A673 (cell line): Measurements from ENCODE around the gene RPL36A. TPM values are rescaled to one million over a fixed set of nuclear protein-coding genes. Genes with fewer than 3 reads are reported as not detected.

Experiments used
- BruUV-seq: library from RNA; stranded (reverse); fragments of 400-500 nt; replicated peaks from 2 replicates; lab custom pipeline; 2021; lab: Mats Ljungman, UMichigan
- CTCF ChIA-PET: fragments of 300-600 bp; sonication (Branson Sonifier 250); formaldehyde crosslinking; loops from one replicate; lab custom pipeline; 2022; ENCODE audit warnings: antibody characterized with exemption; lab: Charles Lee
- POLR2A ChIA-PET: fragments of 300-600 bp; sonication (Branson Sonifier 250); formaldehyde crosslinking; loops from one replicate; lab custom pipeline; 2022; ENCODE audit warnings: antibody characterized with exemption; ENCODE audit not compliant: low non-redundant PET; lab: Charles Lee
- DNase-seq: peaks from one replicate; pipeline ENCODE4 v3.0.0-alpha.2; 2015; ENCODE audit warnings: low spot score
- H3K27ac ChIP-seq: fragments of 200-600 bp; sonication (generic); 2 replicates; pipeline ENCODE4 v1.5.1; 2016; ENCODE audit warnings: mixed run types, low read depth, mild to moderate bottlenecking, mixed read lengths, antibody characterized with exemption, low read length; ENCODE audit not compliant: poor library complexity, severe bottlenecking
- H3K27me3 ChIP-seq: fragments of 200-600 bp; sonication (generic); replicated peaks from 2 replicates; pipeline ENCODE4 v1.6.1; 2017; ENCODE audit warnings: mixed run types, low read depth, mild to moderate bottlenecking, mixed read lengths, antibody characterized with exemption, low read length; ENCODE audit not compliant: insufficient read depth, poor library complexity
- H3K36me3 ChIP-seq: fragments of 200-600 bp; sonication (generic); 2 replicates; pipeline ENCODE4 v1.6.1; 2016; ENCODE audit warnings: mixed run types, mild to moderate bottlenecking, mixed read lengths, antibody characterized with exemption, low read length; ENCODE audit not compliant: insufficient read depth, poor library complexity, severe bottlenecking
- H3K4me1 ChIP-seq: fragments of 200-600 bp; sonication (generic); 2 replicates; pipeline ENCODE4 v1.6.1; 2017; ENCODE audit warnings: mixed run types, mild to moderate bottlenecking, mixed read lengths, antibody characterized with exemption, low read length; ENCODE audit not compliant: insufficient read depth, poor library complexity, severe bottlenecking
- H3K4me3 ChIP-seq: fragments of 200-600 bp; sonication (generic); 2 replicates; pipeline ENCODE4 v1.5.1; 2016; ENCODE audit warnings: low read depth, mixed run types, mild to moderate bottlenecking, mixed read lengths, low read length; ENCODE audit not compliant: poor library complexity, severe bottlenecking
- H3K9me3 ChIP-seq: fragments of 200-600 bp; sonication (generic); 2 replicates; pipeline ENCODE4 v1.6.1; 2016; ENCODE audit warnings: mixed run types, low read depth, mild to moderate bottlenecking, mixed read lengths, antibody characterized with exemption, low read length; ENCODE audit not compliant: poor library complexity, severe bottlenecking
- EZH2 ChIP-seq: fragments of 200-600 bp; sonication (generic); IDR thresholded peaks from 2 replicates; pipeline ENCODE4 v1.6.1; 2017; ENCODE audit warnings: borderline replicate concordance, low read depth, mild to moderate bottlenecking, mixed read lengths, antibody characterized with exemption, low read length; ENCODE audit not compliant: poor library complexity, severe bottlenecking
- intact Hi-C: fragments of 100-400 bp; cut with micrococcal nuclease; formaldehyde crosslinking; loops from one replicate; pipeline ENCODE4 v1.10.0; 2022; ENCODE audit not compliant: unreplicated experiment
- total RNA-seq: library from RNA; stranded (reverse); gene quantifications from 2 replicates; pipeline ENCODE4 v1.2.3, GENCODE V29; 2021
- TF ChIP-seq, protein P1 (sequence below): fragments of 300-800, 200-600 bp; sonication (generic); conservative IDR thresholded peaks from 2 replicates; pipeline ENCODE4 v1.5.1; 2017; ENCODE audit warnings: low read depth, mild to moderate bottlenecking, antibody characterized with exemption, low read length, moderate library complexity, mixed read lengths

Gene RPL36A
- total RNA-seq, 1 experiment from 2014 or later = 316 TPM

DNA sequence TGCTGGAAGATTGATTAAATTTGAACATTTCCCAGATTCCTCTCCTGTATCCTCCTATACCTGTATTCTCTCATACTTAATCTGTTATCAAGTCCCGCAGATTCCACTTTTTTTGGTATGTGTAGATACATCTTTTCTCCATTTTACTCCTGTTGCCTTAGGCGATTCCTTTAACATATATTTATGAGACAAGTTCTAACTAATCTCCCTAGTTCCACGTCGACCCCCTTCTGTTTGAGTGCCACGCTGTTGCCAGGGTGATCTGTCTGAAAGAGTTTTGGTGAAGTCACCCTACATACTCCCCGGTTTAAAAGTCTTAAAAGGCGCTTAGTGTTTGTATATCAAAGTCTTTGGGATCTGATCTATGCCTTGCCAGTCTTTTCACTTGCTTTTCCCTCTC lies 19.6 kb downstream of the RPL36A start:
- CTCF ChIA-PET = no interaction called here
- Histone ChIP-seq H3K27me3 (no peaks in the 10 kb centered on the region), H3K4me1 (peaks cover 5% of the 10 kb centered on the region), H3K36me3 (peaks cover 14% of the 10 kb centered on the region), H3K9me3 (no peaks in the 10 kb centered on the region), H3K27ac (no peak overlapping the region), H3K4me3 (peak overlapping the region; percentile 80)
- no TSS peak for BruUV-seq
- intact Hi-C loops = loop anchor here (10.0 kb wide), 1 partner anchor 144 kb away; the partner anchor contains the start of gene ARMCX1
- POLR2A ChIA-PET = no interaction called here
- DNase-seq = no peak
- TF ChIP-seq EZH2 = no peak
- TF ChIP-seq, protein P1, sequence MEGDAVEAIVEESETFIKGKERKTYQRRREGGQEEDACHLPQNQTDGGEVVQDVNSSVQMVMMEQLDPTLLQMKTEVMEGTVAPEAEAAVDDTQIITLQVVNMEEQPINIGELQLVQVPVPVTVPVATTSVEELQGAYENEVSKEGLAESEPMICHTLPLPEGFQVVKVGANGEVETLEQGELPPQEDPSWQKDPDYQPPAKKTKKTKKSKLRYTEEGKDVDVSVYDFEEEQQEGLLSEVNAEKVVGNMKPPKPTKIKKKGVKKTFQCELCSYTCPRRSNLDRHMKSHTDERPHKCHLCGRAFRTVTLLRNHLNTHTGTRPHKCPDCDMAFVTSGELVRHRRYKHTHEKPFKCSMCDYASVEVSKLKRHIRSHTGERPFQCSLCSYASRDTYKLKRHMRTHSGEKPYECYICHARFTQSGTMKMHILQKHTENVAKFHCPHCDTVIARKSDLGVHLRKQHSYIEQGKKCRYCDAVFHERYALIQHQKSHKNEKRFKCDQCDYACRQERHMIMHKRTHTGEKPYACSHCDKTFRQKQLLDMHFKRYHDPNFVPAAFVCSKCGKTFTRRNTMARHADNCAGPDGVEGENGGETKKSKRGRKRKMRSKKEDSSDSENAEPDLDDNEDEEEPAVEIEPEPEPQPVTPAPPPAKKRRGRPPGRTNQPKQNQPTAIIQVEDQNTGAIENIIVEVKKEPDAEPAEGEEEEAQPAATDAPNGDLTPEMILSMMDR = no peak

DNA sequence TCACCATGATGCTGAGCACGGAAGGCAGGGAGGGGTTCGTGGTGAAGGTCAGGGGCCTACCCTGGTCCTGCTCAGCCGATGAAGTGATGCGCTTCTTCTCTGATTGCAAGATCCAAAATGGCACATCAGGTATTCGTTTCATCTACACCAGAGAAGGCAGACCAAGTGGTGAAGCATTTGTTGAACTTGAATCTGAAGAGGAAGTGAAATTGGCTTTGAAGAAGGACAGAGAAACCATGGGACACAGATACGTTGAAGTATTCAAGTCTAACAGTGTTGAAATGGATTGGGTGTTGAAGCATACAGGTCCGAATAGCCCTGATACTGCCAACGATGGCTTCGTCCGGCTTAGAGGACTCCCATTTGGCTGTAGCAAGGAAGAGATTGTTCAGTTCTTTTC lies 21.2 kb downstream of the RPL36A start:
- Histone ChIP-seq H3K4me1 (peaks cover 5% of the 10 kb centered on the region), H3K36me3 (peaks cover 14% of the 10 kb centered on the region), H3K4me3 (no peak overlapping the region), H3K27ac (no peak overlapping the region), H3K27me3 (no peaks in the 10 kb centered on the region), H3K9me3 (no peaks in the 10 kb centered on the region)
- intact Hi-C loops = loop anchor here (10.0 kb wide), 1 partner anchor 143 kb away; the partner anchor contains the start of gene ARMCX1
- TF ChIP-seq EZH2 = no peak
- TF ChIP-seq, protein P1 = no peak
- BruUV-seq = no TSS peak
- DNase-seq = no peak
- ChIA-PET CTCF (no interaction called here), POLR2A (no interaction called here)

DNA sequence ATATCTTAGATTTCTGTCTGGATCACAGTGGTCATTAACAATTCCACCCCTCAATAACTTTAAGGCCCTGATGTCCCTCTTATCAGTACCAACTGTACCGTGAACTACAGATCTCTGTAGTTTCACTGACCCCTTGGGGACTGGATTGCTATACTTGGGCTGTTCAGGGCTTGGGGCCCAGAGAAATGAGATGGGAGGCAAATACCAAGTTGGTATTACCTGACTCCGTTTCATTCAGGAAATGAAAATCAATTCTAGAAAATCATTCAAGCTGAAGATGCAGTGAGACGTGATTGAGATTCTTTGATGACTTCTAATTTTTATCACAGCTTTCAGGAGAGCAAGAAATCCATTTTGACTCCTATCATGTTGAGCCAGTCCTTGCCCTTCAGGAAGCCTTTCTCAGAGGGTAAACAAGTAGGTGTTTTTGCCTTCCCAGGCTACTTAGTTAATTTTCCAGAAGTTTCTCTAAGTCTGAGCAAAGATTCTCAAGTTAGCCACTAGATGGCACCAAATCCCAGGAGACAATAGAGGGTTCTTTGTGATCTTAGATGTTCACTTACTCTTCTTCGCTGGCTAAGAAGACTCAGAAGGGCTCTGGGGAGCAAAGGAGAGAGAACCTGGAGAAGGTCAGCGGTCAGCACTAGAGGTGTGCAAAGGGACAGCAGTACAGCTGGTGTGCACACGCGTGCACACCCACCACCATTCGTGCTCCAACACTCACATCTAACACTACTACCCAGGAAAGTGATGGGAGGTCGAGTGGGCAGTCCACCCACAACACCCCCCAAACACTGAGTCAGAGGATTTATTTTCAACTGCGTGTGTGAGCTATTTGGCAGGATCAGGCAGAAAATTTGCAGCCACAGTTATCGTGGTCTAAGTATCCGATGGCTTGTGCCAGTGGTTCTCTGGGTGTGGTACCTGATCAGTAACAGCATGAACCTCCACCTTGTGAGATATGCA lies 24.7 kb downstream of the RPL36A start:
- no peaks in the 10 kb centered on the region for H3K9me3 ChIP-seq
- peak; percentile 84 for DNase-seq
- no peak for TF ChIP-seq EZH2
- TF ChIP-seq, protein P1 = peak; percentile 81
- H3K27ac ChIP-seq = no peak overlapping the region
- no peaks in the 10 kb centered on the region for H3K27me3 ChIP-seq
- no TSS peak for BruUV-seq
- no peak overlapping the region for H3K4me3 ChIP-seq
- POLR2A ChIA-PET = no interaction called here
- H3K36me3 ChIP-seq = peaks cover 14% of the 10 kb centered on the region
- no peaks in the 10 kb centered on the region for H3K4me1 ChIP-seq
- intact Hi-C loops = loop anchor here (2.0 to 10.0 kb wide), 3 partner anchors 139 to 383 kb away; partner anchors contain the start of gene ARMCX1
- CTCF ChIA-PET = no interaction called here
